Measurements from ENCODE around the gene TC2N. TPM values are rescaled to one million over a fixed set of nuclear protein-coding genes. Genes with fewer than 3 reads are reported as not detected.
"Not testable (repeated sequence)": the region's sequence is repeated elsewhere in the genome, so short reads cannot be mapped to it uniquely, and the experiment has no call there.

The TC2N gene
- total RNA-seq, 1 experiment from 2014 or later: not detected

GRCh38 chr14:91754819-91755218 is 112.5 kb downstream of the TC2N start:
- DNase-seq (ENCODE audit: low read depth): no peak

GRCh38 chr14:91754185-91754584 is 113.2 kb downstream of the TC2N start:
- no peak for DNase-seq (ENCODE audit: low read depth)

- DNase-seq (ENCODE audit: low read depth): no peak
Measured at GRCh38 chr14:91753501-91754128, 113.7 kb downstream of the TC2N start.

GRCh38 chr14:91752961-91753360 is 114.4 kb downstream of the TC2N start:
- no peak for DNase-seq (ENCODE audit: low read depth)

- DNase-seq (ENCODE audit: low read depth): no peak
Measured at GRCh38 chr14:91751719-91752118, 115.6 kb downstream of the TC2N start.

GRCh38 chr14:91750634-91751198 is 116.6 kb downstream of the TC2N start:
- DNase-seq (ENCODE audit: low read depth): no peak

GRCh38 chr14:91749868-91750267 is 117.5 kb downstream of the TC2N start:
- DNase-seq (ENCODE audit: low read depth): no peak

GRCh38 chr14:91748049-91748448 is 119.3 kb downstream of the TC2N start:
- DNase-seq (ENCODE audit: low read depth): no peak

- DNase-seq (ENCODE audit: low read depth): no peak
Measured at GRCh38 chr14:91745344-91745743, 122.0 kb downstream of the TC2N start.

GRCh38 chr14:91744068-91744480 is 123.3 kb downstream of the TC2N start:
- DNase-seq (ENCODE audit: low read depth): no peak

- DNase-seq (ENCODE audit: low read depth): no peak
Measured at GRCh38 chr14:91743305-91743653, 124.1 kb downstream of the TC2N start.

- DNase-seq (ENCODE audit: low read depth): no peak
Measured at GRCh38 chr14:91742621-91743304, 124.6 kb downstream of the TC2N start.

GRCh38 chr14:91739867-91740266 is 127.5 kb downstream of the TC2N start:
- DNase-seq (ENCODE audit: low read depth): not testable (repeated sequence)

GRCh38 chr14:91737619-91738018 is 129.7 kb downstream of the TC2N start:
- DNase-seq (ENCODE audit: low read depth): no peak

GRCh38 chr14:91732859-91733477 is 134.4 kb downstream of the TC2N start:
- DNase-seq (ENCODE audit: low read depth): no peak

- no peak for DNase-seq (ENCODE audit: low read depth)
Measured at GRCh38 chr14:91732439-91732838, 134.9 kb downstream of the TC2N start.

GRCh38 chr14:91731986-91732385 is 135.3 kb downstream of the TC2N start, which contains the start of gene CATSPERB:
TSS of gene CATSPERB (minus strand) at chr14:91732086. CDS start at chr14:91729479, 2,607 bp downstream.
- DNase-seq (ENCODE audit: low read depth): no peak

- DNase-seq (ENCODE audit: low read depth): no peak
Measured at GRCh38 chr14:91731018-91731417, 136.3 kb downstream of the TC2N start.

GRCh38 chr14:91729756-91730155 is 137.6 kb downstream of the TC2N start:
- no peak for DNase-seq (ENCODE audit: low read depth)
